HG03378 (cell line): ENCODE measurements around the gene TULP4.
"Not testable (repeated sequence)": the region's sequence is repeated elsewhere in the genome, so short reads cannot be mapped to it uniquely, and the experiment has no call there.

Experiments used
- ATAC-seq: cut with Tn5 transposase; IDR thresholded peaks from one replicate; pipeline ENCODE4 v1.9.1; 2021; ENCODE audit warnings: mild to moderate bottlenecking, moderate library complexity; ENCODE audit not compliant: unreplicated experiment

TULP4 gene

DNA sequence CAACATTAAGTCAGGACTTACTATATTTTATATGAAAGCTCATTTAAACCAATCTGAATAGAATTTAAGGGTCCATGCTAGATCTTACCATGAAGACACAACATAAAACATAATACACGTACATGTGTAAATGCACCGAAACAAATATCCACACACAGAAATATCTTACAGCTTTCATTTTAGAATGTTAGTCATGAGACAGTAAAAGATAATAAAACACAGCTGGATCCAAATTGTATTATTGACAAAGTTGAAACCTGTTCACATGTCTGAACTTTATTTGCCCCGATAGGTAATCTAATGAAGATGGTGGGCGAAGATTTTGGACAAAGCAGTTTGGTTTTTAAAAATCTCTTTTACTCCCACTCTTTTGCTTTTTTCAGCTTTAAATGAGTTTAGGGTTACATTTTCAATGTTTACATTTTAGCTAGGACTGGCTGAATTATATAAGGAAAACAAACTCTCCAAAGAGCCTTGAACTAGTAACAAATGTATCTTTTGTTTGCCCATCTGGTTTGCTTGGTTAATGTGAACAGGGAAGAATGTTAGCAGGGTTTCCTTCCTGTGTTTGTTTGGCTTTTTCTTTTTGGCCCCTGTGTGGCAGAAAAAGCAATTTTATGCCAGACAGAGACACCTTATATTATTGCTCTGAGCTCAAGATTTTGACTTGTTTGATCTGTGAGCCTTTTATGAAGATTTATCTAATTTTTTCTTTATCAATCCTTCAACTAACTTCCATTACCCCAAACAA, 242.5 kb downstream of the TULP4 start:
- no peak for ATAC-seq

DNA sequence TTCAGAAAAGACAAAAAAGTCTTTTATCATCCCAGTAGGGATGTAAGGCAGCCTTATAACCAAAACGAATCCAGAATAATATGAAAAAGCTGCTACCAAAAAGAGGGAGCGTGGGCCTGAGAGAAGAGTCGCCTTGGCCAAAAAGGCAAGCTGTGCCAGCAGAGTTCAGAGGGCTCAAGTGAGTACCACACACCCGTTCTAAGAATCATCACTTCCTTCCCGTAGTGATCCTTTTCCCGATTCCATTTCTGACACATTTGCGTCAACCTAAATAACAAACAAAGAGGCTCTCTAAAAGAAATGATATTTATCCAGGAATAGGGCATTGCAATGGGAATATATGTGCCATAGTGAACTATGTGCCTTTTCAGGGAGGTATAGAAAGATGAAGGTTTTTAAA, 243.8 kb downstream of the TULP4 start:
- no peak for ATAC-seq

DNA sequence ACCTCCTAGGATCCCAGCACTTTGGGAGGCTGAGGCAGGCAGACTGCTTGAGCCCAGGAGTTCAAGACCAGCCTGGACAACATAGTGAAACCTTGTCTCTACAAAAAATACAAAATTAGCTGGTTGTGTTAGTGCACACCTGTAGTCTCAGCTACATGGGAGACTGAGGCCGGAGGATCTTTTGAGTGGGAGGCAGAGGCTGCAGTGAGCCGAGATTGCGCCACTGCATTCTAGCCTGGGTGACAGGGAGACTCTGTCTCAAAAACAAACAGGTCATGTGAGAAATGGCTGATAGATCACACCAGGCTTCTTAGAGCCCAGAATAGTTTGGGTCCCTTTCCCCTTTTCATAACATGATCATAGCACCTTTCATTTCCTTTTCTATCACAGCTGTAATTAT, 244.8 kb downstream of the TULP4 start:
- not testable (repeated sequence) for ATAC-seq

DNA sequence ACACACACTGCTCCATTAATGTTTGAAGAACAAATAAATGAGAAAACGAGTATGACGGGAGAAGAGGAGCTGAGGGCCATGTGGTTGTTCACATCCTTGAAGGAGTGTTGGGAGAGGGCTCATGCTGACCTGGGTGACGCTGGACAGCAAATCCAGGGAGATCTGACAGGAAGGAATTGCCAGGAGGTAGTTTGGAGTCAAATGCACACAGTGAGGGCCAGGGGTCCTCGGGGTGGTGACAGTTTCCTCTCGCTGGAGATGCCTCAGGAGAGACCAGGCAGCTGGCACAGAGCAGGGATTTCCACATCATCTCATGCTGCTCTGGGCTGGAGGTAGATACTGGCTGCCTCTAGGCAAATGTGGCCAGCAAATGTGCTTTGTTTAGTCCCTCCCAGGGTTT, 245.7 kb downstream of the TULP4 start:
- no peak for ATAC-seq

DNA sequence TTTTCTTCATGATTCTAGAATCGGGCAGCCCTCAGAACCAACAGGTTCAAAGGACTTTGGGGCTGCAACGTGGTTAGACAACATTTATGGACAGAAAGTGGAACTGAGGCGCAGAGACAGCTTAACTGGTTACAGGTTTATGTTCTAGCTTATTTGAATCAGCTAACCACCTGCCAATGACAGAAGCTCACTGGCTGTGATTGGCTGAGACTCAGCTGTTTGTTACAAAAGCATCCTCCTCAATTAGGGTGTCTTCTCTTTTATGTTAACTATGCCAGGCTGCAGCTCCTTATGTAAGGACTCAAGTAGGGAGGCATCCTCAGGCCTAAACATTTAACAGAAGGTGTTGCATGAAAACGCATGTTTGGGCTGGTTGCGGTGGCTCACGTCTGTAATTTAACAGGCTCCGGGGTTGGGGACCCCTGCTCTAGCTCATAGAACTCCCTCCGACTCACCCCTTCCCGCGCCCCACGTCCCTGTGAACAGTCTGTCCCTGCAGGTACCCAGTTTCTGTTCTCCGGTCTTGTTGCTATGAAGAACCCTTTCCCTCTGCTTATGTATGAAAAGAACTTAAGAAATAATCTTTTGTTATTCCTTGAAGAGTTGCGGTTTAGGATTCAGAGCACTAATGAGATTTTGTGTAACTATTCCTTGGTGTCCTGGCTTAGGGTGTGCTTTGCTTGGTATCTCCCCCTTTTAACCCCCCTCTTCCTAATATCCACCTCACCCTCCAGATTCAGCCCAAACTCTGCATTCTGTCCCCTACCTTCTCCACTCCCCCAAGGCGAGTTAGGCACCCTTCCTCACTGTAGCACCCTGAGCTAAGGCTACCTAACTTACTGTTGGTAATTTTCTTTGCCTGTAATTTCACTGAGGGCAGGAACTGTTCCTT, 246.4 kb downstream of the TULP4 start:
- no peak for ATAC-seq

DNA sequence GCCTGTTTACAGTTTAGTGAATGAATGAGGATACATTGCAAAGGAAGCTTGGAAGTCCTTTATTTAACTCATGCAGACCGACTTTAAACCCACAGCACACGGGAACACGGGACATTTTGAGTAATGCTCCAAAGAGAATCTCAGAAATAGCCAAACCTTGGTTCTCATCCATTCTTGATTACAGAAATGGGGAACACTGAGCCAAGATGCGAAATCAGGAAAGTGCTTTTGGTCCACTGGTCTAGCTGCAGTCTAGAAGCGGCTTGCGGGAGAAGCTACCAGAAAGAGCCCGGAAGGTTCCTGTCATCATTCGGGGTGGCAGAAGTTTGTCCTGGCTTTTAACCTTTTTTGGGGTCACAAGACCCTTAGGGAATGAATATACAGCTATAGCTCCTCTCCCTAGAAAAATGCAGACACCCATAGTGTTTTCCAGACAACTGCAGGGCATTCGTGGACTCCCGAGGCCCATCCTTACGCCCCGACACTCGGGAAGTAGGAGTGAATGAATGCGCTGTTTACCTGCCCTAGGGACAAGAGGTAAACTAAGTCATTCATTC, 247.2 kb downstream of the TULP4 start:
- no peak for ATAC-seq

DNA sequence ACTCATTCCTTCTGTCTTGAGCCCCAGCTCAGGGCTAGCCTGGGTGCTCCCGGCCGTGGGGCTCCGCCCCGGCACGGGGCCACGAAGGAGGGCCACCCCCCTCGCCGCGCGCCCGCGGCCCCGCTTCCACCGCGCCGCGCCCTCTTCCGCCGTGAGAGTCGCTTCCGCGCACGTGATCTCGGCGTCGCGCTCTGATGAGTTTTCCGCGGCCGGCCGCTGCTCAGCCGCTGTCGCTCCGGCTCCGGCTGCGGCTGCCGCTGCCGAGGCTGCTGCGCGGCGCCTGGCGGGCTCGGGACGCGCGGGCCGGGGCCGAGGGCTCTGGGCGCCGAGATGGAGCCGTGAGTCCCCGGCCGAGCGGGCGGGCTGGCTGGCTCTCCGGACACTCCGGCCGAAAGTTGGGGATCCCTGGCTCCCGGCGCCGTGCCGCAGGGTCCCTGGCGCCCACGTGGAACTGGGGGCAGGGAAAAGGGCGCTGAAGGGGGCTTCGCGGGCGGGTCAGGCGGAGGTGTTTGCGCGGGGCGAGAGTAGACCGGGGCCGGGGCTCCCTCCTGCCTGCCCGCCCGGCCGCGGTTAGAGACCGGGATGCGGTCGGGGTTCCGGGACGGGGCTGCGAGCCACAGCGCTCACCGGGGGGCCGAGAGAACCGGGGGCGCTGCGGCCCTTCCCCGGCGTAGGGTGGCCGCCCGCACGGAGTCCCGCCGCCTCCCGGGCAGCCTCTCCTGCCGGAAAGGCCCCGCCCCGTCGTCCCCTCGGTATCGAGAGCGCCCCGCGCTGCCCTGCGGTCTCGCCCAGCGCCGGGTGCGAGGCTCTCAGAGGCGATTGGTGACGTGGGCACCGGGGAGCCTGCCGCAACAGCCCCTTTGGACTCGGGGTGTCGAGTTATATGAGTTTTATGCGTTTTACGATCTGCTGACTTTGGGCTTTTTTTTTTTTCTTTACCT, 247.9 kb downstream of the TULP4 start, which contains the start of gene TMEM181:
TSS of gene TMEM181 (plus strand) at position 197 of the 941 bp plus-strand sequence. CDS start at position 331, 134 bp downstream.
- ATAC-seq, result peak; percentile 59

DNA sequence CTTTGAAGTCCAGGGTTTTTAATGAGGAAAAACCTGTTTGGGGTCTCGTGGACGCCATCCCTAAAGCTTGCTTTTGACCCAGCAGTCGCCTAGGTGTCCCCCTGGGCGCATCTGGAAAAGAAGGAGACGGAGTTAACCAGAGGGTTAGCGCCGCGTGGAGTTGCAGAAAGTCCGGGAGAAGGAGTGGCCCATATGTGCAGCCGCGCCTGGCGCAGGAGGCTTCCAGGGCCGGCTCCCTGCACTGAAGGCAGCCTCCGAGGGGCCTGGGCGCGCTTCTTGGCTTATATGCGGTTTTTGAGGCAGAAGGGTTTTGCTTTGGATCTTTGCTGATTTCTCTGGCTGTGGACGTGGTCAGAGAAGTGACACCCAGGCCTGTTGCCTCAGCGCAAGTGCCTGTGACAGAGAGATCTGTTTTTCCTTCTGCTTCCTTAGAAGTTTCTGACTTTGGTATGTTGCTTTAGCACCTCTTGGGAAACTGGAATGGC, 248.6 kb downstream of the TULP4 start:
- no peak for ATAC-seq
